ENCODE measurements around the gene UNC93A. TPM values are rescaled to one million over a fixed set of nuclear protein-coding genes. Genes with fewer than 3 reads are reported as not detected.
"Not testable (repeated sequence)": the region's sequence is repeated elsewhere in the genome, so short reads cannot be mapped to it uniquely, and the experiment has no call there.

The UNC93A gene
- total RNA-seq, 1 experiment from 2014 or later, result not detected

- no peak for DNase-seq (ENCODE audit: low read depth)
Measured at GRCh38 chr6:167338541-167339117, 47.5 kb downstream of the UNC93A start.

GRCh38 chr6:167341038-167341583 lies 50.0 kb downstream of the UNC93A start:
- no peak for DNase-seq (ENCODE audit: low read depth)

- DNase-seq (ENCODE audit: low read depth), result no peak
Measured at GRCh38 chr6:167341665-167342655, 50.8 kb downstream of the UNC93A start.

GRCh38 chr6:167342879-167343610 lies 51.9 kb downstream of the UNC93A start:
- DNase-seq (ENCODE audit: low read depth), result no peak

GRCh38 chr6:167345348-167345747 lies 54.2 kb downstream of the UNC93A start:
- DNase-seq (ENCODE audit: low read depth), result no peak

- no peak for DNase-seq (ENCODE audit: low read depth)
Measured at GRCh38 chr6:167345960-167346359, 54.8 kb downstream of the UNC93A start.

- no peak for DNase-seq (ENCODE audit: low read depth)
Measured at GRCh38 chr6:167347226-167347625, 56.1 kb downstream of the UNC93A start.

- DNase-seq (ENCODE audit: low read depth), result no peak
Measured at GRCh38 chr6:167349631-167350274, 58.6 kb downstream of the UNC93A start.

- no peak for DNase-seq (ENCODE audit: low read depth)
Measured at GRCh38 chr6:167350275-167350696, 59.2 kb downstream of the UNC93A start.

GRCh38 chr6:167350731-167351655 lies 59.9 kb downstream of the UNC93A start:
- peak; percentile 70 for DNase-seq (ENCODE audit: low read depth)

- no peak for DNase-seq (ENCODE audit: low read depth)
Measured at GRCh38 chr6:167351656-167352345, 60.7 kb downstream of the UNC93A start.

GRCh38 chr6:167356874-167357273 lies 65.8 kb downstream of the UNC93A start:
- no peak for DNase-seq (ENCODE audit: low read depth)

GRCh38 chr6:167358394-167358793 lies 67.3 kb downstream of the UNC93A start:
- DNase-seq (ENCODE audit: low read depth), result not testable (repeated sequence)

GRCh38 chr6:167361170-167361569 lies 70.1 kb downstream of the UNC93A start:
- DNase-seq (ENCODE audit: low read depth), result not testable (repeated sequence)

Other genes with a start within 250 kb of the UNC93A start
- not detected in 2 replicates for gene CCR6, start 168.2 kb upstream of the UNC93A start, total RNA-seq (2014; rRNA removed; shearing (Covaris generic))
- gene GPR31, start 133.3 kb upstream of the UNC93A start, total RNA-seq (2014; rRNA removed; shearing (Covaris generic)), result not detected in 2 replicates
- not detected in 2 replicates for gene TTLL2, start 33.8 kb downstream of the UNC93A start, total RNA-seq (2014; rRNA removed; shearing (Covaris generic))

All from Daoy (cell line).